Activated CD8-positive, alpha-beta memory T cell treated with anti-CD3 and anti-CD28 coated beads, Interleukin-2, amount 50 U/mL, for 1 hour (primary cell): ENCODE data around the gene PDE10A.
"Not testable (repeated sequence)": the region's sequence is repeated elsewhere in the genome, so short reads cannot be mapped to it uniquely, and the experiment has no call there.

Source experiments
- DNase-seq: peaks from one replicate; pipeline ENCODE4 v3.0.0-alpha.2; 2020; ENCODE audit errors: extremely low read depth

PDE10A gene

DNA sequence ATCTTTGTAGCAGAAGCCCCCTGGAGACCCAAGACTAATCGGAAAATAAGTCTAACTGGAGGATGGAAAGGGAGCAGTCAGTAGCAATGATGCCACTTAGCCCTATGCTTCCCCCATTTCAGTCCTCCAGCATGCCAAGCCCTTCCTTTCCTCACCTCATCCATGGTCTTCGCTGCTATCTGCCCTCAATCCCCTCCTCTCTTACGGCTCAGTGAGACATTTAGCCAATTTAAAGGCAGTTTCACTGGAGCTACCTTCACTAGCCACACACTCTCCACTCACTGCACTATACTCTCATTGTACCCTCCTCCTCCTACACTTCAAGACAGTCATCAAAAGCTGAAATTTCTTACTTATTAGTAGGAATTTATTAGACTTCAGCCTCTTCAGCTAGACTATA lies 111.2 kb downstream of the PDE10A start:
- no peak for DNase-seq

DNA sequence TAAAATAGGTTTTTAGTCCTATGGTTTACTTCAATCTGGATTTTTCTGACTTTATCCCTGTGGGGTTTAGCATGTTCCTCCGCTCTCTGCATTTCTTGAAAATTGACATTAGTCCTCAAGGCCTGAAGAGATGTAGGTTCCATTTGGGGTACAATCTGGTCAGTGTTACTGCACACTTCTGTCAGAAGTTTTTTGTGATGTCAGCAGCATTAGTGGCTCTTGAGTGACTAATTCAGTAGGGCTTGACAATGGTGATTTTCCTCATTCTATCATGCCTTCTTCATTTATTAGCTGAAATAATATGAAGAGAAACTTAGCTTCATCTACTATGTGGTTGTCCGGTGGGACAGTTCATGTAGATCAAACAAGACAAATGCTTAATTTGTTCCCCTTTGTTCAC lies 114.6 kb downstream of the PDE10A start:
- DNase-seq, result no peak

DNA sequence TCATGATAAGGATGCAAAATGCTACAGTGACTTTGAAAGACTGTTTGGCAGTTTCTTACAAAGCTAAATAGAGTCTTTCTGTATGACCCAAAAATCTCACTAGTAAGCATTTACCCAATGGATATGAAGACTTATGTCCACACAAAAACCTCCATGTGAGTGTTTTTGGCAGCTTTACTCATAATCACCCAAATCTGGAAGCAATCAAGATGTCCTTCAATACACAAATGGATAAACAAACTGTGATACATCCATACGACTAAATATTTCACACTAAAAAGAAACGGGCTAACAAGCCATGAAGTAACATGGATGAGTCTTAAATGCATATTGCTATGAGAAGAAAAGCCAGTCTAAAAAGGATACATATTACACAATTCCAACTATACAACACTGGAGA lies 117.2 kb downstream of the PDE10A start:
- no peak for DNase-seq

DNA sequence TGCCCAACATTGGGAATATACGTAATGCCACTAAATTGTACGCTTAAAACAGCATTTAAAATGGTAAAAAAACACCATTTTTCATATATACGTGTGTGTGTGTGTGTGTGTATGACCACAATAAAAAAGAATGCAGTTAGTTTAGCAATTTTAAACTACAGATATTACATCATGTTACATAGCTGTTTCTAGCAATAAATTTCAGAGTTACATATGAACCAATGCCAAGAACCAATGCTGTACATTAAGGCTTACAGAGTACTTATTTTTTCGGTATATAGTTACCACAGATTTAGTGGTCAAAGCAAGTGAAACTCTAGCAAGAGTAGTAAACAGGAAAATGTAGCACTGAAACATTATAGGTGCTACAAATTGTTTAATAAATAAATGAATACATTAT lies 119.3 kb downstream of the PDE10A start:
- no peak for DNase-seq

DNA sequence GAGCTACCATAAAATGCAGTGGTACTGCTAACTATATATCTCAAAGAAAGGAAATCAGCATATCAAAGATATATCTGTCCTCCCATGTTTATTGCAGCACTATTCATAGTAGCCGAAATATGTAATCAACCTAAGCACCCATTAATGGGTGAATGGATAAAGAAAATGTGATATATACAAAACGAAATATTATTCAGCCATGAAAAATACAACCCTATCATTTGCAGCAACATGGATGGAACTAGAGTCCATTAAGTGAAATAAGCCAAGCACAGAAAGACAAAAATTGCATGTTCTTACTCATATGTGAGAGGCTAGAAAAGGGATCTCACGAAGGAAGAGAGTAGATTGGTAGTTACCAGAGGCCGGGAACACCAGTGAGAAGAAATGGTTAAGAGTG lies 126.1 kb downstream of the PDE10A start:
- no peak for DNase-seq

DNA sequence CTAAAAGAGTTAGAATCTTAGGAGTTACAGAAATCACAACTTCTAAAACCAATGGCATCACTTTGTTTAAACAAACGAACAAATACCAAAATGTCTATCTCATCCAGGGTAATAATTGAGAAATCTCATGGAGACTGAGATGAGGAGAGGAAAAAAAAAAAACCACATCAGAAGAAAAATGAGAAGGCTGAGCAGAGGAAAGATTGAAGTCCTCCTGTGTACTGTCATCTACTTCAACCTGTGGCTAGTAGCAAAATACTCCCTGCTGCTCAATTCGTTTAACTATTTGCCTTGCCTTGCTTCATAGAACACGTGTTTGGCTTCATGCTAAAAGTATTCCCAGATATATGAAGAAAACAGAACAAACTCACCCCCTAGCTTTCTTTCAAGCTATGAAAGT lies 143.7 kb downstream of the PDE10A start:
- no peak for DNase-seq

DNA sequence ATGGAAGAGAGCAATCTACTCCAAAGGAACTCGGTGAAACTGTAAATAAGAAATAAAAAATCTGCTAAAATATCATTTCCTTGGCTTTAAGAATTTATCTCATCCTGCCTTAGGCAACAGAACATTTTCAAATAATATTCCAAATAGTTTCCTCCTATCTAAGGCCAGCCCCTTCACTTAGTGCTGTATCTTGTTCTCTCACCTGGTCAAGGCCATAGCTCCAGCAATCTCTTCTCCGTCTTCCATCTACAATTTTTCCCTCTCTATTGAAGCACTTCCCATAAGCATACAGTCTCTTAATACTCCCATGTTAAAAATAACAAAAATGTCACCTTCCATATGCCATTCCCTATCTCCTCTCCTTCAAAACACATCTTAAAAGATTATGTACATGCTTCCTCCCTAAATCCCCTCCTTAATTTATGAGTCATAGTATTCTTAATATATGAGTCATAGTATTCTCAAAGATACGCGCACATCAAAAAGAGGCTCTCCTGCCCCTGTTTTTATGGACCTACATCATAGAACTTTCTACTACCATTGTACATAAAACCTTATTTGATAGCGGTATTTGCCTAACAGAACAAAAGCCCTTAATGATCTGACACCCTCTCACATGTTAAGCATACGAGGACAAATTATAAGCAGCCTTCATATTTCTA lies 146.9 kb downstream of the PDE10A start:
- no peak for DNase-seq

DNA sequence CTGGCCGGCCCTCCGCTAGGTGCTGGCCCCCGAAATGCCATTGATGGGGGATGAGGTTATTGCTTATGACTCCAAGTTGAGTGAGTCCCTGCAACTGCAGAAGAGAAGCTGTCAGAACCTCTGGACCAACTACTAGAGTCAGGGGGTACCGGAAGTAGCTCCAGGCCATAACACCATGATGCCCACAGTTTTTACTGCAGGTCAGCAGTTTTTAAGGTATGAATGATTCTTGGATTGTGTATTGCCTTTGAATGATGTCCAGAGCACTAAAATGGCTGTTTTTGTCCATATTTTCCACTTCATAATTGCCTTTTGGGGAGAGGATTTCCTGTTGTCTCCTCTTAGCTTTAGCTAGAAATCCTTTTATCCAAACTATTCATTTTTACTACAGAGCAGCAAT lies 148.4 kb downstream of the PDE10A start:
- DNase-seq, result no peak

DNA sequence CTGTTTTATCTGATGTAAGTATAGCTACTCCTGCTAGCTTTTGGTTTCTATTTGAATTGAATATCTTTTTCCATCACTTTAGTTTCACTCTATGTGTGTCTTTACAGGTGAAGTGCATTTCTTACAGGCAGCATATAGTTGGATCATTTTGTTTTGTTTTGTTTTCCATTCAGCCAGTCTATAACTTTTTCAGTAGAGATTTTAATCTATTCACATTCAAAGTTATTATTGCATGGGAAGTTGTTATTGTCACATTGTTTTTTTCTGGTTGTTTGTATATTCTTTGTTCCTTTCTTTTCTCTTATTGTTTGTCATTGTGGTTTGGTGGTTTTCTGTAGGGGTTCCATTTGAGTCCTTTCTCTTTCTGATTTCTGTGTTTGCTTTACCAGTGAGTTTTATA lies 151.2 kb downstream of the PDE10A start:
- no peak for DNase-seq

DNA sequence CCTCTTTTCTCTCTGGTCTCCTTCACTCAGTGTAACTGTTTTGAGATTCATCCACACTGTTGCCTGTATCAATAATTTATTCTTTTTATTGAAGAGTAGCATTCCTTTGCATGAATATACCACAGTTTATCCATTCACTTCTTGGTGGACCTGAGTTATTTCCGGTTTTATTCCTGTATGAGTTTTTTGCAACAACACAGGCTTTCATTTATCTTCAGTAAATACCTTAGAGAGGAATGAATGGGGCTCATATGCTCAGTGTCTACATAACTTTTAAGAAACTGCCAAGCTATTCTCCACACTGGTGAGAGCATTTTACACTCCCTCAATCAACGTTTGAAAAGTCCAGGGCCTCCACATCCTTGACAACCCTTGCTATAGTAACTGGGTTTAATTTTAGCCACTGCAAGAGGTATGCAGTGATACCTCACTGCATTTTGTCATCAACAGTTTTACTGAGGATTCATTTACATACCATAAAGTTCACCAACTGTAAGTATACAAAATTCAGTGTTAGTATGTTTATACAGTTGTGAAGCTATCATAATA lies 154.6 kb downstream of the PDE10A start:
- DNase-seq, result no peak

DNA sequence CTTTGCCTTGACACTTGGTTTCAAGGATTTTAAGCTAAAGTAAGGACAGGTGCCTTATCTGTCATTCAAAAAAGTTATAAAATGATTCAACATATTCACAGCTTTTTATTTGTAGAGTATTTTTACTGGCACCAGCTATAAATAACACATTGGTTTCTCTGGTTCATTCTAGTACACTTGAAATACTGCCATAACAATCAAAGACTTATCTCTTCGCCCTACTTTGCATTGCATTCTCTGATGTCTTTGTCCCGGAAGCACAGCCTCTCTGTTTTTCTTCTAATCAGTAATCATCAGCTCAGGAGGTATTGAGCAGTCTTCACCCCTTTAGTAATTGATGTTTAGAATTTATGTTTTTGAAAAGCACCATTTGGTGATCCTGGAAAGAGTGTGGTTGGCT lies 156.4 kb downstream of the PDE10A start:
- no peak for DNase-seq

DNA sequence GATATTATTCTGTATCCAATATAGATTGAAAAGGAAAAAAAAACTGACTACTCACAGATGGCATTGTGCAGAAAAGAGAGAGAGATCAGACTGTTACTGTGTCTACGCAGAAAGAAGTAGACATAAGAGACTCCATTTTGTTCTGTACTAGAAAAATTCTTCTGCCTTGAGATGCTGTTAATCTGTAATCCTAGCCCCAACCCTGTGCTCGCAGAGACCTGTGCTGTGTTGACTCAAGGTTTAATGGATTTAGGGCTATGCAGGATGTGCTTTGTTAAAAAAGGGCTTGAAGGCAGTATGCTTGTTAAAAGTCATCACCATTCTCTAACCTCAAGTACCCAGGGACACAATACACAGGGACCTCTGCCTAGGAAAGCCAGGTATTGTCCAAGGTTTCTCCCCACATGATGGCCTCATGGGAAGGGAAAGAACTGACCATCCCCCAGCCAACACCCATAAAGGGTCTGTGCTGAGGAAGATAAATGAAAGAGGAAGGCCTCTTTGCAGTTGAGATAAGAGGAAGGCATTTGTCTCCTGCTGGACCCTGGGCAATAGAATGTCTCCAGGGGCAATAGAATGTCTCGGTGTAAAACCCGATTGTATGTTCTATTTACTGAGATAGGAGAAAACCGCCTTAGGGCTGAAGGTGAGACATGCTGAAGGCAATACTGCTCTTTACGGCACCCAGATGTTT lies 162.7 kb downstream of the PDE10A start:
- not testable (repeated sequence) for DNase-seq

DNA sequence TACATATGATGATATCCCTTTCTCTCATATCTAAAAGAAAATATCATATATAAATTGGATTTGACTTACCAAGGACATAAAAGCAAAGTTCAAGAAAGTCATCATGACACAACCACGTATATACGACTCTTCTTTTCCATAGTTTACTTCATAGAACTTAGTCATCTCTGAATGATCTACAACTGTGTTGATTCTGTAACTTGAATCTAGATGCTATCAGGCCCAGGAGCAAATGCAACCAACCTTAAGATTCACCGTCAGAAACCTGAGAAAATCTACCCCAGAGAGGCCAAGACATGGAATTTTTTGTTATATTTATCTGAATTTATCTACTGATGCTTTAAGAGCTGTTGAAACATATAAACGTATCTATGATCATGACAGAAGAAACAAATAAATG lies 165.6 kb downstream of the PDE10A start:
- DNase-seq, result no peak

DNA sequence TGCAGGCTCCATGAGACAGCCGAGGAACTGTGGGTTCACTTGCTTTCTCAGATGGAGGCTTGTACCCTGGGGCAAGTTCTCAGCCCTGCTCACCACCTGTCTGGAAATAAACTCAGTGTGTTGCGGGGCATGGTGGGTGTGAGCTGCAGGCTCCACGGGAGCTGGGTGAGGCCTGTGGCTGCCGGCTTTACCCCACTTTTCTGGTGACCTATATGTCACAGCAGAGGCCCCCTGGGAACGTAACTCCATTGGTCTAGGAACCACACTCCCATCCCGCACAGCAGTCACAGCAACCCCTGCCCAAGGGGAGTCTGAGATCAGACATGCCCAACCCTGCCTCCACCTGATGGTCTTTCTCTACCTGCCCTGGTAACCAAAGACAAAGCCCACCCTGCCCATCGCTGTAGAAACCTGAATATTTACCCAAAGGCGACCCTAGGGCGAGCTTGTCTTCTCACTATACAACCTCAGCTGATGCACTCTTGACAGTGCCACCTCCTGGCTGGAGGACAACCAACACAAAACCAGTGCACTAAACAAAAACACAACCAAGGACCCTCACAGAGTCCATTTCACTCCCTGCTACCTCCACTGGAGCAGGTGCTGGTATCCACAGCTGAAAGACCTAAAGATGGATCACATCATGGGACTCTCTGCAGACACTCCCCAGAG lies 174.3 kb downstream of the PDE10A start:
- DNase-seq, result no peak

DNA sequence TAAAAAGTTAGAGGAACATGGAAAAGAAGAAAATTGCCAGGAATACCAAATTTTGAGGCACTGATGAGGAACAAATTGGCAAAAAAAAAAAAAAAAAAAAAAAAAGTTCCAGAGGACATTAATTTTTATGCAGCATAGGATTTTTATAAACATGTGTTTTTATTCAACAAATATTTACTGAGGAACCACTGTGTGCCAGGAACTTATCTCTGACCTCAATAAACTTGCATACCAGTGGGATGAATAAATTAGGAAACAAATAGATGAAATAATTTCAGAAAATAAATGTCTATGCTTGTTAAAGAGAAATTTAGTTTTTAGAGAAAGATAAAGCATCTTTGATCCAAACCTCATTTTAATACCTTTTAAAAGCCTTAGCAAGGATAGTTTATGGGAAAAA lies 175.1 kb downstream of the PDE10A start:
- DNase-seq, result no peak

DNA sequence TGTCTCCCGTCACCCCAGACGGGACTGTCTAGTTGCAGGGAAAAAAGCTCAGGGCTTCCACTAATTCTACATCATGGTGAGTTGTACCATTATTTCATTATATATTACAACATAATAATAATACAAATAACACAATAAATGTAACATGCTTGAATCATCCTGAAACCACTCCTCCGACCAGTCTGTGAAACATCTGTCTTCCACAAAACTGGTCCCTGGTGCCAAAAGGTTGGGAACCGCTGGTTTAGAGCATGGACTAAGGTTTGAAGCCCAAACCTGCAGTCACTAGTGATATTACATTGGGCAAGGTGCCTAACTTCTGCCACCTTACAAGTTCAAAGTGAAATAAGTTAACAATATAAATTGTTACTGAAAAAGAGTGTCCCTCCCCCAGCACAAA lies 175.7 kb downstream of the PDE10A start:
- no peak for DNase-seq

DNA sequence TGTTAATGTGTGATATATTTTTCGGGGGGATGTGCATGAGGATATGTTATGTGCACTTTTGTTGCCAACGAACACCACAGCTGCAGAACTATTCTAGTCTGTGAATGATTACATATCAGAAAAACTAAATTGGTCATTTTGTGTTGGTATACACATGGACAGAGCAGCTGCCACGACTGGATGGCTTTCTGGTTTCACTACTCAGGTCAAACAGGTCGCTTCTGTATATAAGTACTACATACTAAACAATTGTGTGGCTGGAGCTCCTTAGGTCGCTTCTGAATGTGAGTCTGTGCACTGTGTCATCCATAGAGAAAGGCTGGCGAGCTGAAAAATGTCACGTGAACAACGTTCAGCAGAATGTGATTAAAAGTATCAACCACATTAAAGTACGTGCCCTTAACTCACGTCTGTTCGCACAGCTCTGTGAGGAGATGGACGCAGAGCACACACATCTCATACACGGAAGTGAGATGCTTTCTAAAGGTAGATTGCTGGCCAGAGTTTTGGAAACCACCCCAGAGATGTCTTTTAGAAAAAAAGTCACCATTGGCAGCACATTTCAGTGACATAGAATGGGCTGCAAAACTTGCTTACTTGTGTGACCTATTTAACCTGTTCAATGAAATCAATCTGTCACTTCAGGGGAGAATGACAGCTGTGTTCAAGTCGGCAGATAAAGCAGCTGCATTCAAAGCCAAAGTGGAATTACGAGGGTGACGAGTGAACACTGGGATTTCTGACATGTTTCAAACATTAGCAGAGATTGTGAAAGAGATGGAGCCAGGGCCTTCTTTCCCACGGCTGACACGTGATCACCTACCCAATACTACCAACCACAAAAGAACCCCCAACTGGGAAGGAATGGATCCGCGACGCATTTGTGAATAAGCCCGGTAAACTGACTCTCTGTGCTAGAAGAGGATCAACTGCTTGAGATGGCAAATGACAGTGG lies 176.6 kb downstream of the PDE10A start:
- no peak for DNase-seq

DNA sequence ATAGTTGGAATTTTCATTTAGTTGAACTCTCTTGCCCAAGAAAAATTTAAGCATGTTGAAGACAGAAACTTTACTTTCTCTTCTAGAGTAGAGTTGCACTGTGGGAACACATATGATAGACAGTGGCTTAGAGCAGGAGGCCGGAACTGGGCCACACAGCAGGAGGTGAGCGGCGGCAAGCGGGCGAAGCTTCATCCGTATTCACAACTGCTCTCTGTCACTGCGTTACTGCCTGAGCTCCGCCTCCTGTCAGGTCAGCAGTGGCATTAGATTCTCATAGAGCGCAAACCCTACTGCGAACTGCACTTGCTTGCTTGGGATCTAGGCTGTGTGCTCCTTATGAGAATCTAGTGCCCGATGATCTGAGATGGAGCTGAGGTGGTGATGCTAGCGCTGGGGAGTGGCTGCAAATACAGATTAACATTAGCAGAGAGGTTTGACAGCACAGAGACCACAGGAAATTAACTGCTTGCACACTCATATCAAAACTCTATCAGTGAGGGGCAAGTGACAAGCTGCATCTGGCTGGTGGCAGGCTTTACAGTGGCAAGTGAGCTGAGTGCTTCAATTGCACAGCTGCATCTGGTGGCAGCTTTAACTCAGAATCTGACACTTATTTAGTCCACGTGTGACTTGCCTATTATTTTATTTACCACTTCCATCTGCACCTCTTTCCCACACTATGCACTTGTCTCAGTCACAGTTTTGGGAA lies 178.7 kb downstream of the PDE10A start:
- no peak for DNase-seq

DNA sequence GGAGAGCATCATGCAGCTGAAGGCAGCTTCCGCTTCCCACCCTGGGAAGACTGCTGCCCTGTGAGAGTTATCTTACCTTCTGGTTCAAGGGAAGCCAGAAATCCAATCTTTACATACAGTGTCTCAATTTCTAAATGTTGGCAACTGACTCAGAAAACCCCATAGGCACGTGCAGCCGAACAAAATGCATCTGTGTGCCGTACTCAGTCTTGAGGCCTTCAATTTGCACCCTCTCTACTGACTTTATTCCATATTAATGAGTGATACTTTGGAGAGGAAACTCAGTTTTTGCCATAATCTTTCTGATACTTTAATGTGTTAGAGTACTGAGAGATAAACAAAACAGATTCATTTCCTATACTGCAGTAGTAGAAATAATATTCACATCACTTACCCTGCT lies 181.1 kb downstream of the PDE10A start:
- no peak for DNase-seq

DNA sequence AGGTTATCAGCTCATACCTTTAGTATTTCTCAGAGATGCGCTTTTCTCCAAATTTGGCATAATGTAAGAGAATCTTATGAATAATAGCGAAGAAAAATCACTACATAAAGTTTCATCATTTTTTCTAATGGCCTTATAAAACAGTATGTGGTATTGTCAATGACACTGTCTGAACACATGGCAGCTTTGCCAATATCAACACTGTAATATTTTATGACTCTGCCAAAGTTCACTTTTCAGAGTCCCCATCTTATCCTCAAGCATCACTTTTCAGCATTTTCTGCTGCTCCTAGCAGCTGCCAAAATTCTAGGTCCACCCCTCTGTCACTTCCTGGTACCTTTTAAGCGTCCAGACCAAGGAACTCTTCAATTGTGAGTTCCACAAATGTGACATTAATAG lies 182.1 kb downstream of the PDE10A start:
- DNase-seq, result no peak

DNA sequence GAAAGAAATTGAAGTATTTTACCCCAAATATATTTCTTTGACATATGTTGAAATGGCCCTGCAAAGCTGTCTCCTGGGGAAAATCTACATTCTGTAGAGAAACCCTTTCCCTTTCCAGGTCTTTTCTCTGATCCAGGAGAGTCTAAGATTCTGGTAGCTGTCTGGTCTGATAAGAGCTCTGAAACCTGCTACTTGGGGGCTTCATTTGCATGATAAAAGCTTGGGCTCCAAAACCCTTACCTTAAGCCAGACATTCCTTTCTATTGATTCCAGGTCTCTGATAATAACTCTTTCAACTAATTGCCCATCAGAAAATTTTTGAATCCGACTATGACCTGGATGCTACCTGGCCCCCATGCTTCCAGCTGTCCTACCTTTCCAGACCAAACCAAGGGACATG lies 184.5 kb downstream of the PDE10A start:
- no peak for DNase-seq
